ENCODE data around the gene ADORA2B.

Gene ADORA2B

DNA sequence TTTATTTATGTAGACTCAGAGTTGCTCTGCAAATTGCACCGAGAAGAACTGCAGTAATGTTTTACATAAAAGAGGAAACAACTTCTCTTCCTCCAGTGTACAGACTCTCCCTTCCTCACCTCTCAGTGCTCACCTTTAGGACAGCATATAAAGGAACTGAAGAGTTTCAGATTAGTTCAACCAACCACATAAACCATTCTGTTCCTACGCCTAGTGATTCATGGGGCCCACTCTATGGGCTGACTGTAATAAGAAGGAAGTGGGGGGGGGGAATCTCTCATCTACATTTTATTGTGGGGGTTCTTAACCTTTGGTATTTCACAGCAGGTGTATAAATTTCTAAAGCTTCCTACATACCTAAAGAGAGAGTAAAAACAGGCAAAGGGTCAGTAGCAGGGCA lies 36.3 kb downstream of the ADORA2B start (continued):
- TF ChIP-seq, protein P1, sequence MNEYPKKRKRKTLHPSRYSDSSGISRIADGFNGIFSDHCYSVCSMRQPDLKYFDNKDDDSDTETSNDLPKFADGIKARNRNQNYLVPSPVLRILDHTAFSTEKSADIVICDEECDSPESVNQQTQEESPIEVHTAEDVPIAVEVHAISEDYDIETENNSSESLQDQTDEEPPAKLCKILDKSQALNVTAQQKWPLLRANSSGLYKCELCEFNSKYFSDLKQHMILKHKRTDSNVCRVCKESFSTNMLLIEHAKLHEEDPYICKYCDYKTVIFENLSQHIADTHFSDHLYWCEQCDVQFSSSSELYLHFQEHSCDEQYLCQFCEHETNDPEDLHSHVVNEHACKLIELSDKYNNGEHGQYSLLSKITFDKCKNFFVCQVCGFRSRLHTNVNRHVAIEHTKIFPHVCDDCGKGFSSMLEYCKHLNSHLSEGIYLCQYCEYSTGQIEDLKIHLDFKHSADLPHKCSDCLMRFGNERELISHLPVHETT (tag by site-specific recombination; IDR thresholded peaks at IDR 0.05): no peak
- no peak for TF ChIP-seq ZNF561 (tag by site-specific recombination; IDR thresholded peaks at IDR 0.05; ENCODE audit: borderline replicate concordance)
- no peak for TF ChIP-seq GLIS1 (tag by site-specific recombination; IDR thresholded peaks at IDR 0.05)

DNA sequence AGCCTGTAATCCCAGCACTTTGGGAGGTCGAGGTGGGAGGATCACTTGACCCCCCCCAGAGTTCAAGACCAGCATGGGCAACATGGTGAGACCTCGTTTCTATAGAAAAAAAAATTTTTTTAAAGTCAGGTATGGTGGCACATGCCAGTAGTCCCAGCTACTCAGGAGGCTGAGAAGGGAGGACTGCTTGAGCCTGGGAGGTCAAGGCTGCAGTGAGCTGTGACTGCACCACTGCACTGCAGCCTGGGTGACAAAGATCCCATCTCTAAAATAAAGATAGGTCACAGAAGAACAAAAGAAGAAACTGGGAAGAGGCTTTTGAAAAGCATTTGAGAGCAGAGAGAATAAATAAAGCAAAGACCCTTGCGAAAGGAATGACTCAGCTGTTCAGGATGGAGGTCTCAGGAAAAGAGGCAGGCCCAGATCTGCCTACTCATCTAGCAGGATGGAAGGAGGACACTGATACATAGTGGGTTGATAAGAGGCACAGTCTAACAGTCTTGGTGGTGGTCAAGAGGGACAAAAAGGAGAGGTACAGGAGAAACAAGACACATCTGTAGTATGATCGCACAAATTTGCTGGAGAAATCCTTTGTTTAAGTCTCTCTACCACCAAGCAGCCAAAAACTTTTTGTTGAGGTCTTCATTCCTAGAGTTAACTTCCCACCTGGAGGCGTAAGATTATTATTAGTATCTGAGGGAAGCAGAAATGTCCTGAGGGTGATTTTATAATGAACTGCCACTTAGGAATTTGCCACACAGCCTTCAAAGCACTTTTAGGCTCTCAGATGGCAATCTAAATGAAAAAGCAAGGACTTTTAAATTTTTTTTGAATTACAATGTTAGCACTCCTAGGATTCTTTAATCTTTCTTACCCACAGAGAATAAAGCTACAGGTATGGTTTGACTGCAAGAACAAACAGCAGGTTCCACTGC lies 37.0 kb downstream of the ADORA2B start:
- POLR2A ChIA-PET: no interaction called here
- TF ChIP-seq BCL11B (tag by site-specific recombination; IDR thresholded peaks at IDR 0.05; ENCODE audit: low read depth): no peak
- TF ChIP-seq, protein P2, sequence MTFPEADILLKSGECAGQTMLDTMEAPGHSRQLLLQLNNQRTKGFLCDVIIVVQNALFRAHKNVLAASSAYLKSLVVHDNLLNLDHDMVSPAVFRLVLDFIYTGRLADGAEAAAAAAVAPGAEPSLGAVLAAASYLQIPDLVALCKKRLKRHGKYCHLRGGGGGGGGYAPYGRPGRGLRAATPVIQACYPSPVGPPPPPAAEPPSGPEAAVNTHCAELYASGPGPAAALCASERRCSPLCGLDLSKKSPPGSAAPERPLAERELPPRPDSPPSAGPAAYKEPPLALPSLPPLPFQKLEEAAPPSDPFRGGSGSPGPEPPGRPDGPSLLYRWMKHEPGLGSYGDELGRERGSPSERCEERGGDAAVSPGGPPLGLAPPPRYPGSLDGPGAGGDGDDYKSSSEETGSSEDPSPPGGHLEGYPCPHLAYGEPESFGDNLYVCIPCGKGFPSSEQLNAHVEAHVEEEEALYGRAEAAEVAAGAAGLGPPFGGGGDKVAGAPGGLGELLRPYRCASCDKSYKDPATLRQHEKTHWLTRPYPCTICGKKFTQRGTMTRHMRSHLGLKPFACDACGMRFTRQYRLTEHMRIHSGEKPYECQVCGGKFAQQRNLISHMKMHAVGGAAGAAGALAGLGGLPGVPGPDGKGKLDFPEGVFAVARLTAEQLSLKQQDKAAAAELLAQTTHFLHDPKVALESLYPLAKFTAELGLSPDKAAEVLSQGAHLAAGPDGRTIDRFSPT (tag by site-specific recombination; IDR thresholded peaks at IDR 0.05): no peak
- TF ChIP-seq, protein P3, sequence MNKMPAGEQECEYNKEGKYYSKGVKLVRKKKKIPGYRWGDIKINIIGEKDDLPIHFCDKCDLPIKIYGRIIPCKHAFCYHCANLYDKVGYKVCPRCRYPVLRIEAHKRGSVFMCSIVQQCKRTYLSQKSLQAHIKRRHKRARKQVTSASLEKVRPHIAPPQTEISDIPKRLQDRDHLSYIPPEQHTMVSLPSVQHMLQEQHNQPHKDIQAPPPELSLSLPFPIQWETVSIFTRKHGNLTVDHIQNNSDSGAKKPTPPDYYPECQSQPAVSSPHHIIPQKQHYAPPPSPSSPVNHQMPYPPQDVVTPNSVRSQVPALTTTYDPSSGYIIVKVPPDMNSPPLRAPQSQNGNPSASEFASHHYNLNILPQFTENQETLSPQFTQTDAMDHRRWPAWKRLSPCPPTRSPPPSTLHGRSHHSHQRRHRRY (tag by site-specific recombination; IDR thresholded peaks at IDR 0.05): no peak

DNA sequence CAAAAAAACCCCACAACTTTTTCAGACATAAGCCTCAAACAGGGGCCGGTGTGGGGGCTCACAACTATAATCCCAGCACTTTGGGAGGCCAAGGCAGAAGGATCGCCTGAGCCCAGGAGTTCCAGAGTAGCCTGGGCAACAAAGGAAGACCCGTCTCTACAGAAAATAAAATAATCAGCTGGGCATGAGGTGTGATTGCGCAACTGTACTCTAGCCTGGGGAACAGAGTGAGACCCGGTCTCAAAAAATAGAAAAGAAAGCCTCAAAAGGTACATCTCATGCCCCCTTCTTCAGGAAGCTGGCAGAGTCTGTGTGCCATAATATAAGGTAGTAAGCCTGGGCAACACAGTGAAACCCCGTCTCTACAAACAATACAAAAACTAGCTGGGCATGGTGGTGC lies 51.4 kb downstream of the ADORA2B start:
- POLR2A ChIA-PET: no interaction called here
- H3K36me3 ChIP-seq (ENCODE audit: control insufficient read depth in 2 of 2, insufficient read depth in 1 of 2, low read length in 2 of 2): peaks cover 24 to 37% of the 10 kb centered on the region in 2 experiments

More for the DNA sequence above, 37.0 kb downstream of the ADORA2B start:
- H3K4me3 ChIP-seq (ENCODE audit: low read depth, low read length): no peak overlapping the region
- H3K27ac ChIP-seq (ENCODE audit: extremely low read depth, low read depth, low read length): no peak overlapping the region
- CTCF ChIA-PET: no interaction called here
- no peaks in the 10 kb centered on the region for H3K9me3 ChIP-seq (ENCODE audit: control insufficient read depth, insufficient read depth, low read depth, low read length)
- no peaks in the 10 kb centered on the region for H3K4me1 ChIP-seq (ENCODE audit: control insufficient read depth, insufficient read depth, low read length)
- peaks cover 39 to 84% of the 10 kb centered on the region in 2 experiments for H3K36me3 ChIP-seq (ENCODE audit: control insufficient read depth in 2 of 2, insufficient read depth in 1 of 2, low read length in 2 of 2)

More for the DNA sequence above, 51.4 kb downstream of the ADORA2B start:
- no peak for TF ChIP-seq ZNF596 (tag by site-specific recombination; IDR thresholded peaks at IDR 0.05)
- TF ChIP-seq ZNF146 (tag by site-specific recombination; IDR thresholded peaks at IDR 0.05): no peak
- no peak for TF ChIP-seq ZNF274 (IDR thresholded peaks at IDR 0.05; ENCODE audit: low read length)
- no peak for TF ChIP-seq ZNF274 (tag by site-specific recombination; IDR thresholded peaks at IDR 0.05; ENCODE audit: borderline replicate concordance)
- TF ChIP-seq ZNF585B (tag by site-specific recombination; IDR thresholded peaks at IDR 0.05): no peak
- no peak for TF ChIP-seq ZNF426 (tag by site-specific recombination; IDR thresholded peaks at IDR 0.05)
- no peak for TF ChIP-seq ZNF354C (tag by site-specific recombination; IDR thresholded peaks at IDR 0.05; ENCODE audit: borderline replicate concordance, low read depth)
- no peak for TF ChIP-seq ZNF701 (tag by site-specific recombination; IDR thresholded peaks at IDR 0.05)
- TF ChIP-seq, protein P4, sequence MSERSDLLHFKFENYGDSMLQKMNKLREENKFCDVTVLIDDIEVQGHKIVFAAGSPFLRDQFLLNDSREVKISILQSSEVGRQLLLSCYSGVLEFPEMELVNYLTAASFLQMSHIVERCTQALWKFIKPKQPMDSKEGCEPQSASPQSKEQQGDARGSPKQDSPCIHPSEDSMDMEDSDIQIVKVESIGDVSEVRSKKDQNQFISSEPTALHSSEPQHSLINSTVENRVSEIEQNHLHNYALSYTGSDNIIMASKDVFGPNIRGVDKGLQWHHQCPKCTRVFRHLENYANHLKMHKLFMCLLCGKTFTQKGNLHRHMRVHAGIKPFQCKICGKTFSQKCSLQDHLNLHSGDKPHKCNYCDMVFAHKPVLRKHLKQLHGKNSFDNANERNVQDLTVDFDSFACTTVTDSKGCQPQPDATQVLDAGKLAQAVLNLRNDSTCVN (tag by site-specific recombination; optimal IDR thresholded peaks at IDR 0.05): no peak
- no peak for TF ChIP-seq PRDM1 (tag by site-specific recombination; IDR thresholded peaks at IDR 0.05)
- no peak for TF ChIP-seq ZSCAN16 (tag by site-specific recombination; IDR thresholded peaks at IDR 0.05)
- CTCF ChIA-PET: interaction anchor here (0.8 to 3.7 kb wide), 4 partner anchors 11 to 168 kb away, joined by 3 to 36 read pairs (median 4); partner anchors contain the start of gene ADORA2B
- H3K4me1 ChIP-seq (ENCODE audit: control insufficient read depth, insufficient read depth, low read length): no peaks in the 10 kb centered on the region
- no peak overlapping the region for H3K4me3 ChIP-seq (ENCODE audit: low read depth, low read length)
- H3K27ac ChIP-seq (ENCODE audit: extremely low read depth, low read depth, low read length): no peak overlapping the region
- no peaks in the 10 kb centered on the region for H3K9me3 ChIP-seq (ENCODE audit: control insufficient read depth, insufficient read depth, low read depth, low read length)

Data from HEK293 (cell line).